Measurements from ENCODE around the gene REXO4.
"Not testable (repeated sequence)": the region's sequence is repeated elsewhere in the genome, so short reads cannot be mapped to it uniquely, and the experiment has no call there.

Gene REXO4

GRCh38 chr9:133417541-133418461 lies at the start of gene REXO4:
Gene REXO4 (minus strand): TSS chr9:133418010. CDS start chr9:133417844, 166 bp downstream.
- peak; percentile 68 to 79 for DNase-seq (ENCODE audit: low read depth in 1 of 2, low spot score in 1 of 2)

DNA sequence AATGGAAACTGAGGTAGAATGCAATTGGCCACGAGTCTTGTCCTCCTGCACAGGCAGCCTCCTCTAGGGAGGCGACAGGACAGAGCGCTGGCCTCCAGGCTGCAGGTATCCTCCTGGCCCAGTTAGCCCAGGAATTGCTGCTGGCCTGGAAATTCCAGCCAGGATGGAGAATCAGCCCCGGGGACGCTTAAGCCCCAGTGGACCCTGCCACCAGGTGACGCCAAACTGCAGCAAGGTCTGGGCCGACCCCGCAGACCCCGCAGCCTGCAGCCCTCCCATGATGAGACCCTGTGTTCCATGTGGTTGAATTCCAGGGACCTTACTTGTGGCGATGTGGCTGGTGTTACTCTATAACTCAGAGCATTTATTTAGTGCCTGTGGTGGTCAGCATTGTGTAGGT lies 49.3 kb upstream of the REXO4 start:
- DNase-seq (ENCODE audit: low read depth in 1 of 2, low spot score in 1 of 2), result no peak

GRCh38 chr9:133465984-133466383 lies 48.2 kb upstream of the REXO4 start:
- DNase-seq (ENCODE audit: low read depth in 1 of 2, low spot score in 1 of 2), result no peak

- no peak for DNase-seq (ENCODE audit: low read depth in 1 of 2, low spot score in 1 of 2)
Measured at GRCh38 chr9:133464638-133465037, 46.8 kb upstream of the REXO4 start.

DNA sequence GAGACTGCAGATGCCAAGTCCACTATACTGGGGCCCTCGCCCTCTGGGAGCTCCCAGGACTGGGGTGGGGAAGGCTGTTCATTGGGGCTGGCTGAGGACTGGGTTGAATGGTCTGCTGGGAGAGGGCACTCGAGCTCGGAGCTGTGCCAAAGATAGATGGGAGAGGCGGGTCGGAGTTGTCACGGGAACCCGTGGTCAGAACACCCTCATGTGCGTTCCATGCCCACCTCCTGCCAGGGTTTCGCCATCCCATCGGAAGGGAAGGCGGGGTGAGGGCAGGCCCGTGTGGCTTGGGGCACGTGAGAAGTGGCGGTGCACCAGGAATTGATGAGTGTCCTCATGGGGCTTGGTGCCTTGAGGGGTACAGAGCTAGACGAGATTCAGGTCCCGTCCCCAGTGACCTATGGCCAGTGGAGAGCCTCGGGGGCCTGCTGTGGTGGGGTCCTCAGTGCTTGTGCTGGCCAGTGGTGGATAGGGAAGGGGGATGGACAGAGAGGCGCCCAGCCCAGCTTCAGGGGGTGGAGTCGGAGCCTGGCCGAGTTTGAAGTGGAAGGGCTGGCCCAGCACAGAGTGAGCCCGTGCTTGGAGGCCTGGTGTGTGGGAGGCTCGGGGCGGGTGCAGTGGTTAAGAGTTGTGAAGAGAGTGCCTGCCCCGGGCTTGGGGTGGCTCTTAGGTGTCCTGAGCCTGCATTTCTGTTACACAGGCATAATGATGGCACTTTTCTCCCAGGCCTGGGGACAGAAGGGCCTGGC lies 46.2 kb upstream of the REXO4 start:
- DNase-seq (ENCODE audit: low read depth in 1 of 2, low spot score in 1 of 2), result no peak

DNA sequence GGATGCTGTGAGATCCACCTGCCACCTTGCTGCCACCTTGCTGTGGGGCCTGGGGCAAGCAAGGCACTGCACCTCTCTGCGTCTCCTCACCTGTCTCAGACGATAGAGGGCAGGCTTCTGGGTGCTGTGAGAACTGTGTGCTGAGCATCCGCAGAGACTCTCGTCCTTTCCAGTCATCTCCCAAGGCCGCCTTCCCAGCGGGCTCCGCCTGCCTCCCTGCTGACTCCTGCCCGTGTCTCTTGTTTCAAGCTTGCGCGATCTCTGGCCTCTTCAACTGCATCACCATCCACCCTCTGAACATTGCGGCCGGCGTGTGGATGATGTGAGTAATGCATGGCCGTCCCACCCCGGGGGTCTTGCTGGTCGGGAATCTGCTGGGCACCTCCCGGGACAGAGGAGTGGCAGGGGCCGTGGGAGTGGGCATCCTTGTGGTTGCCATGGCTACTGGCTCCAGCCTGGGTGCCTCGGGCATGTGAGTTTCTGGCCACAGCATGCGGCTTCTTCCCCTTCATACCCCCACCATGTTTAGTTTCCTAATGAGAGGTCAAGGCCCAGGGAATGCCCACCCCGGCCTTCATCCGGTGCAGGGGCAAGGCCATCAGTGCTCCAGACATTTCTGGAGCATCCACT lies 45.5 kb upstream of the REXO4 start:
- no peak for DNase-seq (ENCODE audit: low read depth in 1 of 2, low spot score in 1 of 2)

DNA sequence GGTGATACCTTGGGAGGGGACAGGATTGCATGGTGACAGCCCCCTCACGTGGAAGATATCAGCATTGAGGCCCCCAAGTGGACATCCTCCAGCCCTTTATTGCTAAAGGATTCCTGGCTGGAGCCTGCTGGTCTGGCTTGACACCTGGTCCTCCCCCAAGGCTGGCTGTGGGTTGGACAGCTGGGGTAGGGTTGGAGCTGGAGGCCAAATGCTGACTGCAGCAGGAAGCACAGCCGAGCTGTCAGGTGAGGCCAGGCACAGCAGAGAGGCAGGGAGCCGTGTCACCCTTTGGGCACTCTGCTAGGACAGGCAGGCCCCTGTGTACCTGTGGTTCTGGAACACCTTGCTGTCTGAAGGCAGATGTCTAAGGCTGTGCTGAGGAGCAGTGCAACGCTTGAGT lies 44.2 kb upstream of the REXO4 start:
- no peak for DNase-seq (ENCODE audit: low read depth in 1 of 2, low spot score in 1 of 2)

DNA sequence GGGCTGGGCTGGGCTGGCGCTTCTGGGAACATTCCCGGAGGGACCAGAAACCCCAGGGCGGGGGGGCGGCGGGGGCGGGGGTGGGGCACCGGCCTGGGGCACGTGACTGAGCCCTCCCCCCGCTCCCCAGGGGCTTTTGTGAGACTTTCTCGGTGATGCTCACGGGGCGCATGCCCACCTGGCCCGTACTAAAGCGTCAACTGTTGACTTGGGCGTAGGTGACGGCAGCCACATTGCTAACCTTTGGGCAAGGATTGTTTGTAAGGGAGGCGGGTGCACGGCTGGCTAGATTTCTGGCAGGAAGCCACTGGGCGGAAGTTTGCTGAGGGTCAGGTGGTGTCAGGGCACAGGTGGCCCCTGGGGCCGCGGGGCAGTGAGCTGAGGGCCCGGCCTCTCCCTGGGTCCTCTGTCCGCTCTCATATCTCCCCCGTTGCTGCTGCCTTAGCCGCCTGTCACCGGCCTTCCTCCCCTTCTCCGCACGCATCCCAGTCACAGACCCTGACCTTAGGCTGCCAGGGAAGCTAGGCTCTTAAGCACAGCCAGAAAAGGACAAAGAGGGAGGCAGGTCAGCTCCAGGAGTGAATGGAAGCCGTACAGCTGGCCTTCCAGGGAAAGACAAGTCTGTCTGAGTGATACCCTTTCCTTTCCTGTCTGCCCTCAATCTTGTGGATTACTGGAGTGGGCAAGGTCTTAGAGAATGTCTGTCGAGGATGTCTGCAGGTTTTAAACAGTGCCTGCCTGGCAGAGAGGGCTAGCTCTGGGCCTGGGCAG lies 42.8 kb upstream of the REXO4 start:
- no peak for DNase-seq (ENCODE audit: low read depth in 1 of 2, low spot score in 1 of 2)

DNA sequence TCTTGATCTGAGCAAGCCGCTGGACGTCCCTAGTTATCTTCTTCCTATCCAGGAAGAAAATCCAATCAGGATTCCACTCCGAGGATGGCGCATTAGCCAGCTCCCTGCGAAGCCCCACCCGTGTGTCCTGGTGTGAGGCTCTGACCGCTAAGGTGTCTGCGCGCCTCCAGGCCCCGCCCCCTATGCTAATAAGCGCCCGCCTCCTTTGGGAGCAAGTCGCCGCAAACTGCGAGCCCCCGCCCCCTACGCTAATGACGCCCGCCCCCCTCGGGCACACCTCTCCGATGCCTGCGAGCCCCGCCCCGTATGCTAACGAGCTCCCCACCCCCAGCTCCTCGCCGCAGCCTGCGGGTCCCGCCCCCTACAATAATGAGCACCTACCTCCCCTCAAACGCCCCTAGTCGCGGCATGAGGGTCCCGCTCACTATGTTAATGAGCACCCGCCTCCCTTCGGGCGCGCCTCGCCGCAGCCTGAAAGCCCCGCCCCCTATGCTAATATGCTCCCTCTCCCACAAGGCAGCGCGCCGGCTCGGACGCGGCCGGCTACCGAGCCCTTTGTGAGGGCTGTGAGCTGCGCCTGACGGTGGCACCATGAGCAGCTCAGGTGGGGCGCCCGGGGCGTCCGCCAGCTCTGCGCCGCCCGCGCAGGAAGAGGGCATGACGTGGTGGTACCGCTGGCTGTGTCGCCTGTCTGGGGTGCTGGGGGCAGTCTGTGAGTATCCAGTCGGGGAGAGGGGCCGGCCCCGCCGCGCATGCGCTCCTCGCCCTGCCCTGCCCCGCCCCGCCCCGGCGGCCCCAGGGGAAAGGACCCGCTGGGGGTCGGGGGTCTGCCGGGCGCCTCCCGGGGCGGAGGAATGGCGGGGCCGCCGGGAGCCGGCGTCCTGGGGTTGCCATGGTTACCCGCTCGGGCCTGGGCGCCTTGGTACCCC lies 41.9 kb upstream of the REXO4 start, which contains the start of gene CACFD1:
TSS of gene CACFD1 (plus strand) at position 503 of the 929 bp plus-strand sequence. CDS start at position 592, 89 bp downstream.
- peak; percentile 83 to 87 for DNase-seq (ENCODE audit: low read depth in 1 of 2, low spot score in 1 of 2)

- no peak for DNase-seq (ENCODE audit: low read depth in 1 of 2, low spot score in 1 of 2)
Measured at GRCh38 chr9:133458643-133459312, 41.0 kb upstream of the REXO4 start.

- no peak for DNase-seq (ENCODE audit: low read depth in 1 of 2, low spot score in 1 of 2)
Measured at GRCh38 chr9:133457748-133458147, 39.9 kb upstream of the REXO4 start.

DNA sequence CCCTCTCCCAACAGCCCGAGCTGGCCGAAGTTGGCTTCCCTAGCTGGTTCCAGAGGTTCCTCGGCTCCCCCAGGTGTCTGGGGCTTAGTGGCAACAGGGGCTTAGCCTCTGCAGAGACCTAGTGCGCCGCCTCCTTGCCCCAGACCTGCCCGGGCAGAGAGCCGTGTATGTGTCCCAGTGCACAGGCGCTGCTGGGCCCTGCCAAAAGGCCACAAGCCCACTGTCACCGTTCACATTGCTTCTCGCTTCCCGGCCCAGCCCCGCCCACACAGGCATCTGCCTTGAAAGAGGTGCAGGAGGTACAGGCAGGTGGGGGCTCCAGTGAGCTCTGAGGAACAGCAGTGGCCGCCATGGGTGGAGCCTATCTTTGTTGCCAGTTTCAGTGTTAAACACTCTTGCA lies 39.4 kb upstream of the REXO4 start:
- no peak for DNase-seq (ENCODE audit: low read depth in 1 of 2, low spot score in 1 of 2)

DNA sequence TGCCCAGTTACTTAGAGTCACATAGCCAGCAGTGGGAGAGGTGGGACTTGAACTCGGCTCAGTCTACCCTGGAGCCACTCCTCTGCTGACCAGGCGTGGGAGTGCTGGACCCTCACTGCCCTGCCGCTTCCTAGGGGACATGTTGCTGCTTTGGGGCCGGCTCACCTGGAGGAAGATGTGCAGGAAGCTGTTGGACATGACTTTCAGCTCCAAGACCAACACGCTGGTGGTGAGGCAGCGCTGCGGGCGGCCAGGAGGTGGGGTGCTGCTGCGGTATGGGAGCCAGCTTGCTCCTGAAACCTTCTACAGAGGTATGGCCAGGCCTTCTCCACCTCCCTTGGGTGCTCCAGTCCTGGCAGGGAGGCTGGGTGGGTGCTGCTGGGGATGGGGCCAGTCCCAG lies 38.6 kb upstream of the REXO4 start:
- DNase-seq (ENCODE audit: low read depth in 1 of 2, low spot score in 1 of 2), result no peak

- no peak for DNase-seq (ENCODE audit: low read depth in 1 of 2, low spot score in 1 of 2)
Measured at GRCh38 chr9:133455936-133456335, 38.1 kb upstream of the REXO4 start.

- no peak for DNase-seq (ENCODE audit: low read depth in 1 of 2, low spot score in 1 of 2)
Measured at GRCh38 chr9:133454943-133455673, 37.3 kb upstream of the REXO4 start.

- DNase-seq (ENCODE audit: low read depth in 1 of 2, low spot score in 1 of 2), result no peak
Measured at GRCh38 chr9:133454325-133454724, 36.5 kb upstream of the REXO4 start.

DNA sequence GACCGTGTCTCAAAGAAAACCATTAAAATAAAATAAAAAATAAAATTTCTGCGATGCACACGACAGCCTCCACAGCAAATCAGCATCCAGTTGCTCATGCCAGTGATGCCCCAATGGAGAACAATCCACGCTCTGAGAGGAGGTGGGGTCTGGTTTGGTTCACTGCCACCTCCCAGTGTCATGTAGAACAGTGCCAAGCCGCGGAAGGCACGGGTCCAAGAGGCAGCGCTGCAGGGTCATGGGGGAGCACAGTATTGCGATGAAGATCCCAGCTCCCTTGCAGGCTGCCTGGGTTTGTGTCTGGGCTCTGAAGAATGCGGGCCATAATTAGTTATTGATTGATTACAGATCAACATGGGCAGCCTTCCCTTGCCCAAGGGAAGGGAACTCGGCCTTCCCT lies 35.8 kb upstream of the REXO4 start:
- DNase-seq (ENCODE audit: low read depth in 1 of 2, low spot score in 1 of 2), result no peak

DNA sequence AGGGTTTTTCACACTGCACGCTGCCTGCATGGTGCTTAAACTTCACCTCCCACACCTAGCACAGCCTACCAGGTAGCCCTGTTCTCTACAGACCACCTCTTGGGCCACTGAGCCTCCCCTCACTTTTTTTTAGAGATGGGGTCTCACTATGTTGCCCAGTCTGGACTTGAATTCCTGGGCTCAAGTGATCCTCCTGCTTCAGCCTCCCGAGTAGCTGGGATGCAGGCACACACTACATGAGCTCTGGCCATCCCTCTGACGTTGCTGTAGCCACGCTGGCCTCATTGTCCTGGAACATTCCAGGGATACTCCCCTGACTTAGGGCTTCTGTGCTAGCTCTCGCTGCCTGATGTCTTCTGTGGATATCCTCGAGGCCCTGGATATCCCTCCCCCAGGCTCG lies 34.8 kb upstream of the REXO4 start:
- DNase-seq (ENCODE audit: low read depth in 1 of 2, low spot score in 1 of 2), result no peak

GRCh38 chr9:133451865-133452264 lies 34.1 kb upstream of the REXO4 start:
- DNase-seq (ENCODE audit: low read depth in 1 of 2, low spot score in 1 of 2), result not testable (repeated sequence)
